ENCODE results near the gene GRB10.

Gene GRB10

DNA sequence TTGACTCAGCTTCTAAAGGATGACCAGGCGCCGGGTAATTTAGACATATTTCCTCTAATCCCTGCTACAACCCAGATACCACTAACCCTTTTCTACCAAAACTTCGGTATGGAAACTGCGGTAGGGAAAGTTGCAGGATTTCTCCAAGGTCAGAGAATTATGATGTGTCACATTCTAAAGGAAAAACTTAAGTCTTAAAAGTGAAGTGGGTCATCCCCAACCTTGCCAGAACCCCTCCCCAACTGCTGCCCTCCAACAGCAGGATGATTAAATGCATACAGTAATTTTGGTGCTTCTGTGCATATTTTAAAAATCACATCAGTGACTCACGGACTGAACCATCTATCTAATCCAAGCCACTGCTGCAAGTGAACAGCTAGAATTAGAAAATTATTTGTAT lies 52.7 kb downstream of the GRB10 start:
- TF ChIP-seq, protein P1, sequence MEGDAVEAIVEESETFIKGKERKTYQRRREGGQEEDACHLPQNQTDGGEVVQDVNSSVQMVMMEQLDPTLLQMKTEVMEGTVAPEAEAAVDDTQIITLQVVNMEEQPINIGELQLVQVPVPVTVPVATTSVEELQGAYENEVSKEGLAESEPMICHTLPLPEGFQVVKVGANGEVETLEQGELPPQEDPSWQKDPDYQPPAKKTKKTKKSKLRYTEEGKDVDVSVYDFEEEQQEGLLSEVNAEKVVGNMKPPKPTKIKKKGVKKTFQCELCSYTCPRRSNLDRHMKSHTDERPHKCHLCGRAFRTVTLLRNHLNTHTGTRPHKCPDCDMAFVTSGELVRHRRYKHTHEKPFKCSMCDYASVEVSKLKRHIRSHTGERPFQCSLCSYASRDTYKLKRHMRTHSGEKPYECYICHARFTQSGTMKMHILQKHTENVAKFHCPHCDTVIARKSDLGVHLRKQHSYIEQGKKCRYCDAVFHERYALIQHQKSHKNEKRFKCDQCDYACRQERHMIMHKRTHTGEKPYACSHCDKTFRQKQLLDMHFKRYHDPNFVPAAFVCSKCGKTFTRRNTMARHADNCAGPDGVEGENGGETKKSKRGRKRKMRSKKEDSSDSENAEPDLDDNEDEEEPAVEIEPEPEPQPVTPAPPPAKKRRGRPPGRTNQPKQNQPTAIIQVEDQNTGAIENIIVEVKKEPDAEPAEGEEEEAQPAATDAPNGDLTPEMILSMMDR (IDR thresholded peaks at IDR 0.05; ENCODE audit: low read depth, low read length, missing control alignments) = no peak
- H3K4me3 ChIP-seq (ENCODE audit: low read depth, low read length) = no peak overlapping the region
- DNase-seq (ENCODE audit: low read depth) = no peak

DNA sequence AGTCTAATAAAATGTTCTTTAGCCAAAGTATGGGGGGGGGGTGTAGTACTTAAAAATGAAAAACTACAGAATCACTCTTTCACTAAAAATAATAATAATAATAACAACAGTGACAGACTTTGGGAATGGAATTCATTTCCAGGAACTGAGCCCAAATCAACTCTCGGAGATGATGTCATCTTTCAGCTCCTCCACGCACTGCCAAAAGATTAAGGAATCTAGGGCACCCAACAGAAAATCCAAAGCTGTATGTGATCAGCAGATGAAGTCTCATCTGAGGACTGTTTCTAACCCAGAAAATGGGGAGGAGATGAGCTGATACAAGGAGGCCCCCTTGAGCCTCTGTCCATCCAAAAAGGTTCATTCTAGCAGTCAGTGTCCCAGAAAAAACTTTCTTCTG lies 54.5 kb downstream of the GRB10 start:
- DNase-seq (ENCODE audit: low read depth) = no peak
- no peak overlapping the region for H3K4me3 ChIP-seq (ENCODE audit: low read depth, low read length)
- TF ChIP-seq, protein P1 (IDR thresholded peaks at IDR 0.05; ENCODE audit: low read depth, low read length, missing control alignments) = no peak

DNA sequence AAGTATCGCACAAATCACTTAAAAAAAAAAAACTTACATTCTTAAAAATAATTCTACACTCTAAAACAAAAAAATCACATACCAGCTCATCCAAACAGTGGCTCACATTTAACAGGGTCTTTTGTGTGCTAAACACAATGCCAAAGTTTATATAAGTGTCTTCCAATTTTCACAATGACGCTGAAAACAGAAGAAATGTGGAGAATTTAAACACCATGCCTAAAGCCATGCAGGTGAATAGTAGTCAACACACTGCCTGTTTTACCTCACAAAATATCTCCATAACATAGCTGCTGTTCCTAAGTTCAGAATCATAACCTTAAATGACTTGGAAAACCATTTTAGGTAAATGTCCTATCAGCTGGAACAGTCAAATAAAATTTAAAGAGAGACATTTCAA lies 55.0 kb downstream of the GRB10 start:
- TF ChIP-seq, protein P1 (IDR thresholded peaks at IDR 0.05; ENCODE audit: low read depth, low read length, missing control alignments) = no peak
- DNase-seq (ENCODE audit: low read depth) = no peak
- H3K4me3 ChIP-seq (ENCODE audit: low read depth, low read length) = no peak overlapping the region

DNA sequence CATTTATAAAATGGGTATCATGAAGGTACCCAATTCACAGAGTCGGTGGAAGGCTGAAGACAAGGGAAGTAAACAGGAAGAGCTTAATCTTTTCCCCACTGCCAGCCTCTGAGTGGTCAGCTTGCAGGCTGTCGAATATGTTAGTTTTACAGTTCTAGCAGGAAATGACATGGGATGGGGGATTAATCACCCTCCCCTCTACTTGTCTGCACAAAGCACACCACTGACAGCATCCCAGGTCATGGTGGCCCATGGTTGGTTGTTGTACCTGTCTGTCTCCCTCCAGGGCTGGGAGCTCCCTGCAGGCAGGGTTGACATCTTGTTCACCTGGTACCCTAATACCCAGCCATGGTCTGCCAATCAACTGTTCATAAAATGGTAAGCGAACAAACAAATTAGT lies 55.6 kb downstream of the GRB10 start:
- DNase-seq (ENCODE audit: low read depth) = no peak
- TF ChIP-seq, protein P1 (IDR thresholded peaks at IDR 0.05; ENCODE audit: low read depth, low read length, missing control alignments) = no peak
- no peak overlapping the region for H3K4me3 ChIP-seq (ENCODE audit: low read depth, low read length)

DNA sequence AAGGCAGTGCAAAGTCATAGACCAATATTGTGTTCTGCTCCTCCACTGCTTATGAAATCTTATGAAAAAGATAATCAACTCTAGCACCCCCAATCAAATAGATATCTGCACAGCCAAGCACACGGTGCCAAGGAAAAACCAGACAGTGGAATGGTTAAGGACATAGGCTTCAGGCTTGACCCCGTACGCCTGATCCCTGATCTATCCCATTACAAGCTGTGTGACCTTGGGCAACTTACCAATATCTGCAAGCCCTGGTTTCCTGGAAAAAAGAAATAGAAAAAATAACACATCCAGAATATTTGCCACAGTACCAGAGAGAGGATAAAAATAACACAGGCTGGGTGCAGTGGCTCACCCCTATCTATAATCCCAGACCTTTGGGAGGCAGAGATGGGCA lies 56.9 kb downstream of the GRB10 start:
- no peak for DNase-seq (ENCODE audit: low read depth)
- TF ChIP-seq, protein P1 (IDR thresholded peaks at IDR 0.05; ENCODE audit: low read depth, low read length, missing control alignments) = no peak
- no peak overlapping the region for H3K4me3 ChIP-seq (ENCODE audit: low read depth, low read length)

DNA sequence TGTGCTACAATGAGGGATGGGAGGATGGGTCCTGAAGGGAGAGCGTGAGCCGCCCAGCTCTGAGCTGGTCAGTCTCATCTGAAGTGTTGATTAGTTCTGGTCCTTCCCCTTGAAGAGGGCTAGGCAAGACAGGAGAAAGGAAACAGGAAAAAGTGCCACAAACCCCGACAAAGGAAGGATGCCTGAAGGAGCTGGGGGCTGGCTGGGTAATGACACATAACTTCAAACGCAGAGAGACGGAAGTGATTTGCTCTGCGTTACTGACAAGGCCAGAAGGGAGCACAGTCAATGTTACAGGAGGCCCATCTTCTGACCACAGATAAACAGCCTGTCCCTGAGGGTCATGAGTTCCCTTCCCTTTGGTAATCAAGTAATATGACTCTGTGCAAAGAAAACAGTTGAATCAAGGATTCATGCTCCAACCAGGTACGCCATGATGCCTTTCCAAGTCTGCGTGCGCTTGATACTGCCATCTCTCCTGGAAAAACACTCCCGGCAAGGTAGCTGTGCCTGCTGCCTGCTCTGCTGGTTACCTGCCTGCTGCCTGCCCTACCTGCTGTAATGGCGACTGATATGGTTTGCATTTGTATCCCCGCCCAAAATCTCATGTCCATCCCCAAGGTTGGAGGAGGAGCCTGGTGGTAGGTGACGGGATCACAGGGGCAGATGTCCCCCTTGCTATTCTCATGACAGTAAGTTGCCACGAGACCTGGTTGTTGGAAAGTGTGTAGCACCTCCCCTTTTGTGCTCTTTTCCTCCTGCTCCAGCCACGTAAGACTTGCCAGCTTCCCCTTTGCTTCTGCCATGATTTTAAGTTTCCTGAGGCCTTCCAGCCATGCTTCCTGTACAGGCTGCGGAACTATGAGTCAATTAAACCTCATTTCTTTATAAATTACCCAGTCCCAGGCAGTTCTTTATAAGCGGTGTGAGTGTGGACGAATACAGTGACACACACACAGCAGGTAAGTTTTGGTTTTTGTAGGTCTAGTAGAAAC lies 57.9 kb downstream of the GRB10 start:
- no peak overlapping the region for H3K4me3 ChIP-seq (ENCODE audit: low read depth, low read length)
- TF ChIP-seq, protein P1 (IDR thresholded peaks at IDR 0.05; ENCODE audit: low read depth, low read length, missing control alignments) = no peak
- DNase-seq (ENCODE audit: low read depth) = no peak

DNA sequence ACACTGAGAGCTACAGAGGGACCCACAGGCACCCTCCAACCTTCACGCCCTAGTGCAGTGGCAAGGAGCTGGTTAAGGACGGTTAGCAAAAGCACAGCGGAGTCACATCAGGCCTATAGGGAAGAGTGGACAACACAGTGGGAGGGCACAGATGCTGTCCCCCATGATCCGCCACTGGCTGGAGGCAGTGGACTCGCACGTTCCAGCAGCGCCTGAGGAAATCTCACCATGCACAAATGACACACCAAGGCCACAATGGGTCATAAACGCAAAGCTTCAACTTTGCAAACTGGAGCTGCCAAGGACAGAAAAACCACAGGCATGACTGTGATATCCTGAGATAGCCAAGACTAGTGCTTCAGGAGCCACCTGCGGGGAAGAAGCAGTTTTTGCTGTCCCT lies 58.8 kb downstream of the GRB10 start:
- no peak for DNase-seq (ENCODE audit: low read depth)
- H3K4me3 ChIP-seq (ENCODE audit: low read depth, low read length) = no peak overlapping the region
- TF ChIP-seq, protein P1 (IDR thresholded peaks at IDR 0.05; ENCODE audit: low read depth, low read length, missing control alignments) = no peak

Measured in GM12864 (cell line).